T-helper 1 cell treated with Interleukin-12 subunit alpha and Interleukin-12 subunit beta and Interleukin-4 antibody, amounts not matched to agents 30 ng/mL and 1 ng/mL, for 36 hours (primary cell): ENCODE data around the gene MRTFA. TPM values are rescaled to one million over a fixed set of nuclear protein-coding genes. Genes with fewer than 3 reads are reported as not detected.
"Not testable (repeated sequence)": the region's sequence is repeated elsewhere in the genome, so short reads cannot be mapped to it uniquely, and the experiment has no call there.

Source experiments
- intact Hi-C: fragments of 100-400 bp; cut with micrococcal nuclease; formaldehyde crosslinking; loops from one replicate; pipeline ENCODE4 v1.15.1; 2024
- total RNA-seq: library from RNA; stranded (reverse); gene quantifications from 2 replicates; pipeline ENCODE4 v1.2.3, GENCODE V29; 2022

MRTFA gene
- total RNA-seq, 1 donor from 2014 or later: 56.8 TPM

- intact Hi-C loops: no loop called here
Measured at GRCh38 chr22:40502919-40503318, 133.6 kb downstream of the MRTFA start.

GRCh38 chr22:40500465-40500786 is 136.1 kb downstream of the MRTFA start:
- intact Hi-C loops: not testable (repeated sequence)

GRCh38 chr22:40499209-40499623 is 137.3 kb downstream of the MRTFA start:
- intact Hi-C loops: no loop called here

GRCh38 chr22:40498420-40499208 is 137.9 kb downstream of the MRTFA start:
- intact Hi-C loops: no loop called here

- intact Hi-C loops: no loop called here
Measured at GRCh38 chr22:40493441-40493840, 143.1 kb downstream of the MRTFA start.

- intact Hi-C loops: no loop called here
Measured at GRCh38 chr22:40491990-40492631, 144.4 kb downstream of the MRTFA start.

- intact Hi-C loops: loop anchor here (1.0 to 5.0 kb wide), 4 partner anchors 24 to 955 kb away; partner anchors contain the start of gene RPS19BP1
Measured at GRCh38 chr22:40487663-40488249, 148.8 kb downstream of the MRTFA start.

GRCh38 chr22:40486962-40487602 is 149.4 kb downstream of the MRTFA start:
- intact Hi-C loops: loop anchor here (1.0 to 5.0 kb wide), 4 partner anchors 24 to 955 kb away; partner anchors contain the start of gene RPS19BP1

GRCh38 chr22:40485813-40486667 is 150.5 kb downstream of the MRTFA start:
- intact Hi-C loops: loop anchor here (5.0 kb wide), 1 partner anchor 954 kb away; the partner anchor contains the start of gene RPS19BP1

- intact Hi-C loops: loop anchor here (5.0 kb wide), 1 partner anchor 953 kb away; the partner anchor contains the start of gene RPS19BP1
Measured at GRCh38 chr22:40484906-40485669, 151.4 kb downstream of the MRTFA start.

- intact Hi-C loops: no loop called here
Measured at GRCh38 chr22:40482886-40483285, 153.6 kb downstream of the MRTFA start.

GRCh38 chr22:40482391-40482790 is 154.1 kb downstream of the MRTFA start:
- intact Hi-C loops: no loop called here

- intact Hi-C loops: no loop called here
Measured at GRCh38 chr22:40480996-40481395, 155.5 kb downstream of the MRTFA start.

- intact Hi-C loops: loop anchor here (2.0 kb wide), 1 partner anchor 43 kb away; no protein-coding TSS in a partner anchor
Measured at GRCh38 chr22:40479887-40480538, 156.5 kb downstream of the MRTFA start.

- intact Hi-C loops: loop anchor here (2.0 kb wide), 1 partner anchor 42 kb away; no protein-coding TSS in a partner anchor
Measured at GRCh38 chr22:40479126-40479800, 157.3 kb downstream of the MRTFA start.

GRCh38 chr22:40478338-40479125 is 158.0 kb downstream of the MRTFA start:
- intact Hi-C loops: loop anchor here (2.0 kb wide), 1 partner anchor 42 kb away; no protein-coding TSS in a partner anchor

- intact Hi-C loops: loop anchor here (2.0 kb wide), 1 partner anchor 41 kb away; no protein-coding TSS in a partner anchor
Measured at GRCh38 chr22:40477683-40478337, 158.7 kb downstream of the MRTFA start.
